ENCODE measurements around the gene BTBD6.

The BTBD6 gene

GRCh38 chr14:105210266-105211025 is 37.9 kb upstream of the BTBD6 start:
- FAIRE-seq (no peak), DNase-seq (ENCODE audit: insufficient read length, low spot score) (no peak)

- no peak for DNase-seq (ENCODE audit: insufficient read length, low spot score)
- no peak for FAIRE-seq
These were observed 37.1 kb upstream of the BTBD6 start for GRCh38 chr14:105211086-105211757.

- no peak for DNase-seq (ENCODE audit: insufficient read length, low spot score)
- no peak for FAIRE-seq
These were observed 36.6 kb upstream of the BTBD6 start for GRCh38 chr14:105211758-105212089.

- FAIRE-seq (no peak), DNase-seq (ENCODE audit: insufficient read length, low spot score) (no peak)
These were observed 35.6 kb upstream of the BTBD6 start for GRCh38 chr14:105212541-105213300.

GRCh38 chr14:105213361-105213760 is 35.0 kb upstream of the BTBD6 start:
- FAIRE-seq (no peak), DNase-seq (ENCODE audit: insufficient read length, low spot score) (no peak)

- FAIRE-seq (no peak), DNase-seq (ENCODE audit: insufficient read length, low spot score) (no peak)
These were observed 33.9 kb upstream of the BTBD6 start for GRCh38 chr14:105214324-105214915.

GRCh38 chr14:105215602-105216001 is 32.7 kb upstream of the BTBD6 start:
- DNase-seq (ENCODE audit: insufficient read length, low spot score): no peak
- peak; percentile 99 for FAIRE-seq

GRCh38 chr14:105216490-105217247 is 31.7 kb upstream of the BTBD6 start:
- DNase-seq (ENCODE audit: insufficient read length, low spot score) (no peak), FAIRE-seq (no peak)

GRCh38 chr14:105217774-105218173 is 30.6 kb upstream of the BTBD6 start:
- DNase-seq (ENCODE audit: insufficient read length, low spot score) (no peak), FAIRE-seq (no peak)

GRCh38 chr14:105218611-105219010 is 29.7 kb upstream of the BTBD6 start:
- DNase-seq (ENCODE audit: insufficient read length, low spot score): no peak
- no peak for FAIRE-seq

- DNase-seq (ENCODE audit: insufficient read length, low spot score) (no peak), FAIRE-seq (no peak)
These were observed 29.2 kb upstream of the BTBD6 start for GRCh38 chr14:105219043-105219612.

GRCh38 chr14:105219753-105220152 is 28.6 kb upstream of the BTBD6 start:
- no peak for FAIRE-seq

GRCh38 chr14:105220699-105221597 is 27.4 kb upstream of the BTBD6 start:
- FAIRE-seq: no peak
- no peak for DNase-seq (ENCODE audit: insufficient read length, low spot score)

More at GRCh38 chr14:105219753-105220152, 28.6 kb upstream of the BTBD6 start:
- DNase-seq (ENCODE audit: insufficient read length, low spot score): no peak

GRCh38 chr14:105221598-105222178 is 26.6 kb upstream of the BTBD6 start:
- DNase-seq (ENCODE audit: insufficient read length, low spot score): no peak
- no peak for FAIRE-seq

GRCh38 chr14:105223260-105223659 is 25.1 kb upstream of the BTBD6 start:
- FAIRE-seq (peak; percentile 23), DNase-seq (ENCODE audit: insufficient read length, low spot score) (no peak)

- no peak for DNase-seq (ENCODE audit: insufficient read length, low spot score)
These were observed 24.4 kb upstream of the BTBD6 start for GRCh38 chr14:105223770-105224544.

GRCh38 chr14:105224845-105225570 is 23.3 kb upstream of the BTBD6 start:
- DNase-seq (ENCODE audit: insufficient read length, low spot score): no peak
- FAIRE-seq: no peak

More at GRCh38 chr14:105223770-105224544, 24.4 kb upstream of the BTBD6 start:
- FAIRE-seq: no peak

Data from HTR-8/SVneo (cell line).